ENCODE measurements around the gene TPTE2. TPM values are rescaled to one million over a fixed set of nuclear protein-coding genes. Genes with fewer than 3 reads are reported as not detected.

Gene TPTE2
- total RNA-seq, 4 donors from 2014 or later = 2.0 TPM; not detected in 3

DNA sequence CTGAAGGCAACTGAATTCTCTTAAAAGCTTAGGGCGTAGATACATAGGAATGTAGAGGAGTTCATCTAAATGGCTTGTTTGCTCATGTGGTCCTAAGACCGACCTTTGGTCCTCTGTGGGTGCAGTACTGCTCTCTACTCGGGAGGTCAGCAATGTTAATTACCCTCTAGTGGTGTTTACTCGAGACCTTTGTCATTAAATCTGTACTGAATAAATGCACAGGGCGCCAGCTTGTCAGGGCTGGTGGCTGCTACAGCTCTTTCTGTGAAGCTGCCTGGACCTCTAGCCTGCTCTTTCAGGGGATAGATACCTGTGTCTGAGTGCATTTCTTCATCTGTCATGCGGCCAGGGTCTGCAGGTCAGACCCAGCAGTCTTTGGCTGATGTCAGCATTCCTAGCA is 43.0 kb upstream of the TPTE2 start:
- no peak overlapping the region for H3K27ac ChIP-seq
- H3K4me3 ChIP-seq = no peak overlapping the region
- no peaks in the 10 kb centered on the region for H3K36me3 ChIP-seq
- DNase-seq (ENCODE audit: low spot score in 2 of 2) = no peak
- TF ChIP-seq EP300 (IDR thresholded peaks at IDR 0.05) = no peak
- TF ChIP-seq, protein P1, sequence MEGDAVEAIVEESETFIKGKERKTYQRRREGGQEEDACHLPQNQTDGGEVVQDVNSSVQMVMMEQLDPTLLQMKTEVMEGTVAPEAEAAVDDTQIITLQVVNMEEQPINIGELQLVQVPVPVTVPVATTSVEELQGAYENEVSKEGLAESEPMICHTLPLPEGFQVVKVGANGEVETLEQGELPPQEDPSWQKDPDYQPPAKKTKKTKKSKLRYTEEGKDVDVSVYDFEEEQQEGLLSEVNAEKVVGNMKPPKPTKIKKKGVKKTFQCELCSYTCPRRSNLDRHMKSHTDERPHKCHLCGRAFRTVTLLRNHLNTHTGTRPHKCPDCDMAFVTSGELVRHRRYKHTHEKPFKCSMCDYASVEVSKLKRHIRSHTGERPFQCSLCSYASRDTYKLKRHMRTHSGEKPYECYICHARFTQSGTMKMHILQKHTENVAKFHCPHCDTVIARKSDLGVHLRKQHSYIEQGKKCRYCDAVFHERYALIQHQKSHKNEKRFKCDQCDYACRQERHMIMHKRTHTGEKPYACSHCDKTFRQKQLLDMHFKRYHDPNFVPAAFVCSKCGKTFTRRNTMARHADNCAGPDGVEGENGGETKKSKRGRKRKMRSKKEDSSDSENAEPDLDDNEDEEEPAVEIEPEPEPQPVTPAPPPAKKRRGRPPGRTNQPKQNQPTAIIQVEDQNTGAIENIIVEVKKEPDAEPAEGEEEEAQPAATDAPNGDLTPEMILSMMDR (IDR thresholded peaks at IDR 0.05) = no peak
- no peak for TF ChIP-seq POLR2A (IDR thresholded peaks at IDR 0.05)
- peaks cover 0 to 10% (median 0%) of the 10 kb centered on the region in 4 donors for H3K9me3 ChIP-seq
- H3K27me3 ChIP-seq = peaks cover 0 to 28% of the 10 kb centered on the region in 2 donors
- WGBS, 2 donors = 61 to 62% methylated on average over 6 of the region's 6 CpGs
- H3K4me1 ChIP-seq = peaks cover 0 to 15% (median 0%) of the 10 kb centered on the region in 4 donors

- 1 to 3% methylated on average over 23 to 83 of the region's 108 CpGs for WGBS, 2 donors
- DNase-seq (ENCODE audit: low spot score in 2 of 2) = no peak
- TF ChIP-seq EP300 (IDR thresholded peaks at IDR 0.05) (no peak), POLR2A (IDR thresholded peaks at IDR 0.05) (no peak)
- TF ChIP-seq, protein P1 (IDR thresholded peaks at IDR 0.05) = no peak
- peaks cover 0 to 15% (median 0%) of the 10 kb centered on the region in 4 donors for H3K4me1 ChIP-seq
- no peak overlapping the region for H3K27ac ChIP-seq
- H3K9me3 ChIP-seq = peaks cover 0 to 6% (median 0%) of the 10 kb centered on the region in 4 donors
- H3K27me3 ChIP-seq = peaks cover 0 to 28% of the 10 kb centered on the region in 2 donors
- peak overlapping the region; percentile 25 to 60 (median 43) for H3K4me3 ChIP-seq
- H3K36me3 ChIP-seq = no peaks in the 10 kb centered on the region
These were observed 40.7 kb upstream of the TPTE2 start for GRCh38 chr13:19601749-19602725.

DNA sequence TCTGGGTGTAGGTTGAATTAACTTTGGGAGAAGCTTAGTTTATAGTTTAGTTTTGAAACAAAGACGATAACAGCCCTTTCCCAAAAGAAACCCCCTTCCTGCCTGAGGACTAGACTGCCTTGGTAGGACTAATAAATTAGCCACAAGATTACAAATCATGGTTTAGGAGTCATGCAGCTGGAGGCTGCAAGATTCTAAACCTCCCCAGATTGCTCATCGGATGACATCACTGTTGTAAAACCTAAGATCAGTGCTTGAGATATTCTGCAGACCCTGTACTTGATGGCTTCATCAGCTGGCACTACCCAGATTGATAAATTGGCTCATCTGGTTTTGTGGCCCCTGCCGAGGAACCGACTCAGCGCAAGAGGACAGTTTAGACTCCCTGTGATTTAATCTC is 36.2 kb upstream of the TPTE2 start:
- H3K27ac ChIP-seq = no peak overlapping the region
- 70 to 78% methylated on average over 5 of the region's 5 CpGs for WGBS, 2 donors
- H3K27me3 ChIP-seq = peaks cover 0 to 13% of the 10 kb centered on the region in 2 donors
- no peak for DNase-seq (ENCODE audit: low spot score in 2 of 2)
- no peaks in the 10 kb centered on the region for H3K36me3 ChIP-seq
- peaks cover 0 to 12% (median 0%) of the 10 kb centered on the region in 4 donors for H3K4me1 ChIP-seq
- TF ChIP-seq EP300 (IDR thresholded peaks at IDR 0.05) = no peak
- TF ChIP-seq POLR2A (IDR thresholded peaks at IDR 0.05) = no peak
- TF ChIP-seq, protein P1 (IDR thresholded peaks at IDR 0.05) = no peak
- H3K4me3 ChIP-seq = no peak overlapping the region
- no peaks in the 10 kb centered on the region for H3K9me3 ChIP-seq

DNA sequence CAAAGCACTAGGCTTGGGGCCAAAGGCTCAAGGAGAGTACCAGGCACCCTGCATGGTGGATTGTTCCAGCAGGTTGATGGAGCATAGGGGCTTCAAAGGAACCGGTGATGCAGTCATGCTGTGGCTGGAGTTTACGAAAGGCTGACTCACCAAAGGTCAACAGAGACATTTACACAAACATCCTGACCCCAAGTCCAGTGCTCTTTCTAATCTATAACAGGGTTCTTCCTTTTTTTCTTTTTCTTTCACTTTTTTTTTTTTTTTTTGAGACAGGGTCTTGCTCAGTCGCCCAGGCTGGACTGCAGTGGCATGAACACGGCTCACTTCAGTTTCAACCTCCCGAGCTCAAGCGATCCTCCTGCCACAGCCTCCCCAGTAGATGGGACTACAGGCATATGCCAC is 35.6 kb upstream of the TPTE2 start:
- H3K36me3 ChIP-seq = no peaks in the 10 kb centered on the region
- H3K4me1 ChIP-seq = peaks cover 0 to 7% (median 0%) of the 10 kb centered on the region in 4 donors
- DNase-seq (ENCODE audit: low spot score in 2 of 2) = no peak
- H3K27ac ChIP-seq = no peak overlapping the region
- TF ChIP-seq POLR2A (IDR thresholded peaks at IDR 0.05) = no peak
- H3K4me3 ChIP-seq = no peak overlapping the region
- WGBS, 2 donors = 83 to 93% methylated on average over 6 of the region's 6 CpGs
- H3K27me3 ChIP-seq = peaks cover 0 to 9% of the 10 kb centered on the region in 2 donors
- H3K9me3 ChIP-seq = no peaks in the 10 kb centered on the region

DNA sequence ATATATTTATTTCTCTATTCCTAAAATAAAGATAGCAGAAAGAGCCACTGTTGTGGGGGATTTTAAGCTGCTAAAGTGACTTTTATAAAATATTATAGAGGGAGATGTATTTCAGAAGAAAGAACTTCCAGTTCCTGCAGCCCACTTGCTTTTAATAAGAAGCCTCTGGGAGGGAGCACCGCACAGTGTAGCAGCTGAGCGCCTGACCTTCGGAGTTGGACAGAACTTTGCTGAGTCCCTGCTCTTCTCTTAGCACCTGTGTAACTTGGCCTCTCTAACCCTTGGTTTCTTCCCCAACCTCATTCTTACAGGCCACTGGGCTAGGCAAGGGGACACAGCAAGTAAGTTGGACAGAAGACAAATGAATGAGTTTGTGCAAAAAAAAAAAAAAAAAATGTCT is 34.8 kb upstream of the TPTE2 start:
- Histone ChIP-seq H3K4me1 (no peaks in the 10 kb centered on the region), H3K4me3 (no peak overlapping the region), H3K27ac (no peak overlapping the region), H3K36me3 (no peaks in the 10 kb centered on the region), H3K9me3 (no peaks in the 10 kb centered on the region), H3K27me3 (peaks cover 0 to 2% of the 10 kb centered on the region in 2 donors)
- TF ChIP-seq EP300 (IDR thresholded peaks at IDR 0.05) (no peak), POLR2A (IDR thresholded peaks at IDR 0.05) (no peak)
- TF ChIP-seq, protein P1 (IDR thresholded peaks at IDR 0.05) = no peak
- DNase-seq (ENCODE audit: low spot score in 2 of 2) = no peak
- 89 to 93% methylated on average over 3 of the region's 3 CpGs for WGBS, 2 donors
